HG03460 (cell line): ENCODE data around the gene LRRC42.
"Not testable (repeated sequence)": the region's sequence is repeated elsewhere in the genome, so short reads cannot be mapped to it uniquely, and the experiment has no call there.

ENCODE experiments used
- ATAC-seq: cut with Tn5 transposase; IDR thresholded peaks from one replicate; pipeline ENCODE4 v1.9.1; 2021; ENCODE audit not compliant: unreplicated experiment

The LRRC42 gene

DNA sequence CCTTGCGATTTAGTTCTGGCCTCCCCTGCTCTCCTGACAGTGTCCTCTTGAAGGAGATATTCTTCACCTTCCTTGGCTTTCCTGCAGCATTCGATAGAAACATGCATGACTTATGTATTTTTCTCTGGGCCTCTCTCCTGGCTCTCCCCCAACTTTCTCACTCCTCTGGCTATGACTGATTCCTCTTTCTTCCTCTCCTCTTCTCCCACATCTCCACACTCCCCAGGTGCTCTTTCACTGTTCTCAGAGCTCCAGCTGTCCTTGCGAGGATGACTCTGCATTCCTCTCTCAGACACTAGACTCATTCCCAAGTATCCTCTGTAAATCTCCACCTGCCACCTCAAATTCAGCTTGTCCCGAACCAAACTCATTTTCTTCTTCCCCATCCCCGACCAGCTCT is 18.0 kb downstream of the LRRC42 start:
- ATAC-seq: no peak

DNA sequence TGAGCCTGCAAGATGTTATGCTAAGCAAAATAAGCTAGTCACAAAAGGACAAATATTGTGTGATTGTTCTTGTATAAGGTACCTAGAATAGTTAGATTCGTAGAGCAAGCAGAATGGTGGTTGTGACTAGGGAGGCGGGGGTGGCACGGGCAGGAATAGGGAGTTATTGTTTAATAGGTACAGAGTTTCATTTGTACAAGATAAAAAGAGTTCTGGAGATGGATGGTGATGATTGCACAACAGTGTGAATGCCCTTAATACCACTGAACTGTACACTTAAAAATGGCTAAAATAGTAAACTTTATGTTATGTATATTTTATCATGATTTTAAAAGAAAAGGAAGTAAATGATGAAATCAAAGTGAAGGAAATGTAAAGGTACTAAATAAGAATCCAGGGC is 20.6 kb downstream of the LRRC42 start:
- no peak for ATAC-seq

DNA sequence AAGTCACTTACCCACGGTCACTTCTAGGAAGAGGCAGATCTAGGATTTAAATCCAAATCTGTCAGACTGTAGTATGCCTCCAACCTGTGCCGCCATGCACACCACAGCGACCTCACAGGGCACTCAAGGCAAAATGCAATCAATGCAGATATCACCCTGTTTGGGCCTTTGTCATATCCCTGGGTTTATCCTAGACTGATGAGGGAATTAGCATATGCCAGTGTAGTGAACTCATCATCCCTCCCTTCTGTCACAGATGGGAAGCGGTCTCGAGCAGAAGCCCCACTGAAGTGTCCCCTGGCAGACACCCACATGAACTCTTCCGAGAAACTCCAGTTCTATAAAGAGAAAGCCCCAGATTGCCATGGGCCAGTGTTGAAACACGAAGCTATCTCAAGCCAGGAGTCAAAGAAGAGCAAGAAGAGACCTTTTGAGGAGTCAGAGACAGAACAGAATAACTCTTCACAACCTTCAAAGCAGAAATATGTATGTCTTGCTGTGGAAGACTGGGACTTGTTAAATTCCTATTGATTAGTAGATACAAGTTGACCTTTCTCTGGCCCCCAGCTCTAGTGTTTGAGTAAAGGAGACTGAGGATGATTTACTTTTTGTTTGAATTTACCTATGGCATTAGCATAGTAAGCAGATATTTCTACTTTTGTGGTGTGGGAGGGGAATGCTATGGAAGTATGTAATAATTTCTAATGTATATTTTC is 21.4 kb downstream of the LRRC42 start:
- no peak for ATAC-seq

DNA sequence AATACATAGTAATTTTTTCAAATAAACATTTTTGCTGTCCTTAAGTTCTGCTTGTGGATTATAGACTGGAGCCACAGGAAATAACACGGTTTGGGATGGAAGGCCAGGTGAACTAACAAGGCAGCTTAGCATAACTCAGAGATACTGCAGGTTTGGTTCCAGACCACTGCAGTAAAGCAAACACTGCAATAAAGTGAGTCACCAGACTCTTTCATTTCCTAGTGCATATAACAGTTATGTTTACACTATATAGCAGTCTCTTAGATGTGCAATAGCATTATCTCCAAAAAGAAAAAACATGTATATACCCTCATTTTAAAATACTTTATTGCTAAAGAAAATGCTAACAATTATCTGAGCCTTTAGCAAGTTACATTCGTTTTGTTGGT is 22.0 kb downstream of the LRRC42 start:
- no peak for ATAC-seq

DNA sequence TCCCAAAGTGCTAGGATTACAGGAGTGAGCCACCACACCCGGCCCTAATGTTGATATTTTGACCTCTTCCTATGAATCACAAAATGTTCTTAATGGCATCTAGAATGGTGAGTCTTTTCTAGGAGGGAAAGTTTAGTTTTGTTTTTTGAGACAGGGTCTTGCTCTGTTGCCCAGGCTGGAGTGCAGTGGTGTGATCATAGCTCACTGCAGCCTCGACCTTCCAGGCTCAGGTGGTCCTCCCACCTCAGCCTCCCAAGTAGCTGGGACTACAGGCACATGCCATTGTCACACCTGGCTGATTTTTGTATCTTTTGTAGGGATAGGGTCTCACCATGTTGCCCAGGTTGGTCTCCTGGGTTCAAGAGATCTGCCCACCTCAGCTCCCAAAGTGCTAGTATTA is 23.2 kb downstream of the LRRC42 start:
- not testable (repeated sequence) for ATAC-seq

DNA sequence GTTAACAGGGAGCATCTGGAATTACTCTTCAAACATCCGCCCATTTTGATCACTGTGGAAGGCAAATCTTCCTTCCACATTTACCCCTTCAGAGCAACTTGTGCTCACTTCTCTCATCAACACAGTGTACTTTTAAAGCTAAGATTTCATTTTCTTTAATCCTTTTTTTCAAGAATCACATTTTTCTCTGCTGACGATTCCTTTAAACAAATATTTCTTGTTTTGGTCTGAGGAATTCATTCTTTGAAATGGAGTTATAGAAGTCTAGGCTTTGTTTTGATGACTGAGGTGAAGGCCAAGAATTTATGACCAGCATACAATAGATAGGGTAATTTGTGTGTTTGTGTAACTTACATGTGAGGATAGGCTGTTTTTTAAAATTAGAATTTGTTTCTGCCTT is 25.6 kb downstream of the LRRC42 start:
- no peak for ATAC-seq

DNA sequence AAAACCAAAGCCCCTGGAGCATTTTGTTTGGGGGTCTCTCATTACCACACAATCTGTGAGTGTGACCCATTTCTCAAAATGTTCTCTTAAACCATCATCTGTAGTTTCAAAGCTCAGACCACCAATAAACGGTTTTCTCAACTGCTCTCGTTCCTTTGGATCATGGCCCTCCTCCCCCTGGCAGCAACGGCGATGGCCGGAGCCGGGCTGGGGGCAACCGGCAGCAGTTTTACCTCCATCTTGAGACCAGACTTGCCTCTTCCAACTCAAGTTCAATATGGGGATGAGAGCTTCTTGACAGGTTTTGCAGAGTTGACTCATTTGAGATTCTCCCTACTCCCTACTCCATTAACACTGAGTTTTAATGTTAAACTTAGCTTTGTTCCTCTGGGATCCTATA is 29.7 kb downstream of the LRRC42 start:
- ATAC-seq: no peak

DNA sequence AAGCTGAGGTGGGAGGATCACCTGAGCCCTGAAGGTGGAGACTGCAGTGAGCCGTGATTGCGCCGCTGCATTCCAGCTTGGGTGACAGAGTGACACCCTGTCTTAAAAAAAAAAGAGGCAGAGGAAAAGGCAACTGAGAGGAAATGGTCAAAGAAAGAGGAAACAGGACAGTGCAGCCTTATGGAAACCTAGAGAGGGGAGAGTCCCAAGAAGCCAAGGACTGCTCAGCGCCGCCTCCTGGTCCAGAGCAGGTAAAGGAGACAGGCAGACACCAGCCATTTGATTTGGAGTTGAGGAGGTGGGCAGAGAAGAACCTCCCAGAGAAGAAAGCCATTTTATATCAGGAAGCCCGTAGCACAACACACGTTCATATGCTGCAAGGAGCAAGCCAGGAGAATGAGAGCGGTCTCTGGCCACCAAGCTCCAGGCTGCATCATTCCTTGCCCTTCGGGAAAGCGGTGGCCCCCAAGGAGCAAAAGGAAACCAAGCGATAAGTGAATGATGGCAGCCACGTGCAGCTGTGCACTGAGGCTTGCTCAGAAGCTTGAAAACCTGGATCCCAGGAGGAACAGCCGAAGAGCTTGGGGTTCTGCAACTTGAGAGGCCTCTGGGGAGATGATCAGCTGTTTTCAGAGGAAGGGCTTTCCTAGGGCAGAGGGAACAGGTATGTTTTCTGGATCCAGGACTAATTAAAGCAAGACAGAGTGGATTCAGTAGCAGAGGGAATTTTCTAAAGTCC is 33.7 kb downstream of the LRRC42 start:
- ATAC-seq: no peak

DNA sequence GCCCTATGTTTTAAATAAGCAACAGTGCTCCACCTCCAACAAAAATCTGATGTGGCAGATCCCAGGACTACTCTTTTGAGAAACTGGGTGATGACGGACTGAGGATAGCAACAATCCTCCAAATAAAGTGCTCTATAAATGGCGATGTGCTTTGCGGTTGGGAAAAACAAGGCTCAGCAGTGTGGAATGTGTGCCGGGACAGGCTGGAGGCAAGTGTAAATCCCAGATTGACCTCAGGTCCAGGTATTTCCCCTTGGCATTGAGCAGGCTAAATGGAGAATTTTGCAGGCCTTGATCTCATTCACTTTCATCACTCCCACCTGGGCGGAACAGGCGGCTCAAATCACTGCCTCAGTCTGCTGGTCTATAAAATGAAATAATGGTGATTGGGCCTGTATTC is 35.1 kb downstream of the LRRC42 start:
- no peak for ATAC-seq

DNA sequence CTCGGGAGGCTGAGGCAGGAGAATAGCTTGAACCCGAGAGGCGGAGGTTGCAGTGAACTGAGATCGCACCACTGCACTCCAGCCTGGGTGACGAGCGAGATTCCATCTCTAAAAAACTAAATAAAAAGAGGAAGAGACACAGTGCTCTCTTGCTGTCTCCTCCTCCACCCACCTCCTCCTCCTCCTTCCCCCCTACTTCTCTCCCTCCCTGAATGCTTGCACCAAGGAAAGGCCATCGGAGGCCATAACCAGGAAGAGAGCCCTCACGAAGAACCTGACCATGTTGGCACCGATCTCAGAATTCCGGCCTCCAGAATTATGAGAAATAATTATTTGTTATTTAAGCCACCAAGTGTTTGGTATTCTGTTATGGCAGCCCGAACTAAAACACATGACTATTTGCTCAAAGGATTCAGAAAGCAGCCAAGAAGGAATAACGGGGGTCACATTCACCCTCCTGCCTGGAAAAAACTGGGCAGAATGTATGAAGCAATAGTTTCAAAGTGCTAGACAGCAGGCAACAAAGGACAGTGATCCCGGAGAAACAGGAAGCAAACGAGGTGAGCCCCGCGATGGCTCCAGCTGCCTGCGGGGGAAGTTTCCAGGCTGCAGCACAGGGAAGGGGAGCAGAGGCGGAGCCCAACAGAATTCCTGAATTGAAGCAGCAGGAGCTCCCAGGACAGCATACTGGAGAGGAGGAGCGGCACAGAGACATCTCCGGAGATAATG is 36.0 kb downstream of the LRRC42 start:
- no peak for ATAC-seq

DNA sequence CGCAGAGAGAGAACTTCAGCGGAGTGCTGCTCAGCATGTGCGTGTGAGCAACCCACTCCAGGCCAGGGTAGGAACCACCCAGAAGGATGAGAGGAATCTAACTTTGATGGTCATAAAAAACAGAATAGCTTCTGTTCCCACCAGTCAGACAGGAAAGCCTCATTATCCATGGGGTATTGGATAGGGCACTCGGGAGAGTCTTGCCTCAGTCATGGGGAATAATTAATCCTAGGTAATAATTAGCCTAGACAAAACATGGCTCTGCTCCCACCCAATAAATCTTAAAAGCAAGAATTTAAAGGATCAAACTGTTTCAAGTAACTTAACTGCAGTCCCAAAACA is 36.6 kb downstream of the LRRC42 start:
- no peak for ATAC-seq

DNA sequence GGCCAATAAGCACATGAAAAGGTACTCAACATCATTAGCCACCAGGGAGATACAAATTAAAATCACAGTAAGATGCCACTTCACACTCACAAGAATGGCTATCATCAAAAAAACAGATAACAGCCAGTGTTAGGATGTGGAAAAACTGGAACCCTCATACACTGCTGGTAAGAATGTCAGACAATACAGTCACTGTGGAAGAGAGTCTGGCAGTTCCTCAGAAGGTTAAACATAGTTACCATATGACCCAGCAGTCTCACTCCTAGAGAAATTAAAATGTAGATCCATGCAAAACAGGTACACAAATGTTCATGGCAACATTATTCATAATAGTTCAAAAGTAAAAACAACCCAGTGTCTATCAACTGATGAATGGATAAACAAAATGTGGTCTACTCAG is 38.6 kb downstream of the LRRC42 start:
- no peak for ATAC-seq

DNA sequence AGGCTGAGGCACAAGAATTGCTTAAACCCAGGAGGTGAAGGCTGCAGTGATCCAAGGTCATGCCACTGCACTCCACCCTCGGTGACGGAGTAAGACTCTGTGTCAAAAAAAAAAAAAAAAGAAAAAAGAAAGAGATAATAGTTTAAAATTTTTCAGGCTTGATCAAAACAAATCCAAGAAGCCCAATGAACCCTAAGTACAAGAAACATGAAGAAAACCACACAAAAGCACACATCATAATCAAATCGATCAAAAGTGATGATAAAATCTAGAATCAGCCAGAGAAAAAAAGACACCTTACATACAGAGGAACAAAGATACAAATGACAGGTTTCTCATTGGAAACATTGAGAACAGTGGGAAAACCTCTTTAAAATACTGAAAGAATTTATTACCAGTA is 40.3 kb downstream of the LRRC42 start:
- no peak for ATAC-seq

DNA sequence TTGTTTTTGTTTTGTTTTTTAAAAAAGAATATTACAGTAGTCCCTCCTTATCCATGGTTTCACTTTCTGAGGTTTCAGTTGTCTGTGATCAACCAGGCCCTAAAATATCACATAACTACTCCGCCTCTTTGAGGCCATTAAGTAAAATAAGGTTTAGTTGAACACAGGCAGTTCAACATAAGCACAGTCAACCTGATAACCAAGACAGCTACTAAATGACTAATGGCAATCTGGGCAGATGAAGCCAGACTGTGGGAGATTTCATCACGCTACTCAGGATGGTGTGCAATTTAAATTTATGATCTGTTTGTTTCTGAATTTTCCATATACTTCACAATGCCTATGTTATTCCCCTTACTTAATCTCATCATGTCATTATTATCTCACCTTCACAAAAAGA is 41.7 kb downstream of the LRRC42 start:
- no peak for ATAC-seq

DNA sequence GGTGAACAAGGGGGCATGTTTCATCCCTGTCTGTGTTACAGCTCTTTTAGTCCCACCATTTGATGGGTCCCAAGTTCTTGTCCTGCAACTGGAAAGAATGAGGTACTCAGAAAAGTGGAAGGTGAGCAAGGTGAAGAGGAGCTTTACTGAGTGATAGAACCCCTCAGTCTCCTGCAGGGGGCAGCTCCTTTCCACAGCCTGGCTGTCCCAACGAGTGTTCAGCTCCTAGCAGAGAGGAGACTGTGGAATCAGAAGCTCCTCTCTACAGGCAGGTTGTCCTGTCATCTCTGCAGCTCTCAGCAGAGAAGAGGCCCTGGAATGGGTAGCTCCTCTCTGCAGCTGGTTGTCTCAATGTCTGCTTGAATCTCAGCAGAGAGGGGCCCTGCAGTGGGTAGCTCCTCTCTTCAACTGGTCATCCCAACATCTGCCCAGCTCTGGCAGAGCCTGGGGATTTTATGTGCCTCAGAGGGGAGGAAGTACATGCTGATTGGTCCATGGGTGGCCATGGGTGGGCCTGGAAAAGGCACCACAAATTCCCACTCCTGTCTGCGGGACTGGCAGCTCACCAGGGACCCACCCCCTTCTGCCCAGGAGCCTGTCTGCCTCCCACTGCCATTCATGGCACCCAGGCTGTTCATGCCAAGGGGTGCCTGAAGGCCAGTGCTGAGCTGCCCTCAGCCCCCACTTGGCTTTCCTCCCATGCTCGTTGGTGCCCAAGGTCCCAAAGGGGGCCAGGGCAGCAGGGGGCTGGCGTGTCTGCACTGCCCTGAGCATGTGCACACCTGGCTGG is 46.1 kb downstream of the LRRC42 start:
- no peak for ATAC-seq

DNA sequence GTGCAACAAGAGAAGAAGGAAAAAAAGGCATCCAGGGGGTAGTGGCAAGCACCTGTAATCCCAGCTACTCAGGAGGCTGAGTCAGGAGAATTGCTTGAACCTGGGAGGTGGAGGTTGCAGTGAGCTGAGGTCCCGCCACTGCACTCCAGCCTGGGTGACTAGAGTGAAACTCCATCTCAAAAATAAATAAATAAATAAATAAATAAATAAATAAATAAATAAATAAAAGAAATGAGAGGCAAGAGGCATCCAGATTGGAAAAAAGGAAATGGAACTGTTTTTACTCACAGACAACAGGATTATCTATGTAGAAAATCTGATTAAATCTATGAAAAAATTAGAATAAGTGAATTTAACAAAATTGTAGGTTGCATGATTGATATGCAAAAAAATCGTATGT is 48.4 kb downstream of the LRRC42 start:
- not testable (repeated sequence) for ATAC-seq

DNA sequence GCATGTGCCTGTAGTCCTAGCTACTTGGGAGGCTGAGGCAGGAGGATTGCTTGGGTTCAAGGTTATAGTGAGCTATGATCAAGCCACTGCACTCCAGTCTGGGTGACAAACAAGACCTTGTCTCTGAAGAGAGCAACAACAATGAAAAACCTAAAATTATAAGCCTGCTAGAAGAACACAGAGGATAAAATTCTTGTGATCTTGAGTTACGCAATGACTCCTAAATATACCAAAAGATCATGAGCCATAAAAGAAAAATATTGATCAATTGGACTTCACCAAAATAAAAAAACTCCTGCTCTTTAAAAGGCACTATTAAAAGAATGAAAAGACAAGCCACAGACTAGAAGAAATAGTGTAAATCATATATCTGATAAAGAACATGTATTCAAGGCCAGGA is 49.5 kb downstream of the LRRC42 start:
- no peak for ATAC-seq

DNA sequence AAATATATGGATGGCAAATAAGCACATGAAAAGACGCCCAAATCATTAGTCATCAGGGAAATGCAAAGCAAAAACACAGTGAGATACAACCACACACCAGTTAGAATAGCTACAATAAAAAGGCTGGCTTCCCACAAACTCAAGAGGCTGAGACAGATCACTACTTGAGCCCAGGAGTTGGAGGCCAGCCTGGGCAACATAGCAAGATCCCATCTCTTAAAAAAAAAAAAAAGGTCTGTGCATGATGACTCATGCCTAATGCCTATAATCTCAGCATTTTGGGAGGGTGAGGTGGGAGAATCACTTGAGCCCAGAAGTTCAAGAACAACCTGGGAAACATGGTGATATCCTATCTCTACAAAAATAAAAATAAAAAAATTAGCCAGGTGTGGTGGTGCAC is 52.1 kb downstream of the LRRC42 start:
- ATAC-seq: no peak

DNA sequence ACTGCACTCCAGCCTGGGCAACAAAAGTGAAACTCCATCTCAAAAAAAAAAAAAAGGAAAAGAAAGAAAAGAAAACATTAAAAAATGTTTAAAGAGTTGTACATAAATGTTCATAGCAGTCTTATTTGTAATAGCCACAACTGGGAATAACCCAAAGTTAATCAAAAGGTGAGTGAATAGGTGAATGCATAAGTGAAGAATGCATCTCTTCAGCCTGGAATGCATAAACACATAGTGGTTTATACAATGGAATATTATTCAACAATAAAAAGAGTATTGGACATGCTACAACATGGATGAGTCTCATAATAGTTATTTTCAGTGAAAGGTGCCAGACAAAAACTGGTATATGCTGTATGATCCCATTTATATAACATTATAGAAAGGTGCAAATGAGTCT is 53.8 kb downstream of the LRRC42 start:
- no peak for ATAC-seq

DNA sequence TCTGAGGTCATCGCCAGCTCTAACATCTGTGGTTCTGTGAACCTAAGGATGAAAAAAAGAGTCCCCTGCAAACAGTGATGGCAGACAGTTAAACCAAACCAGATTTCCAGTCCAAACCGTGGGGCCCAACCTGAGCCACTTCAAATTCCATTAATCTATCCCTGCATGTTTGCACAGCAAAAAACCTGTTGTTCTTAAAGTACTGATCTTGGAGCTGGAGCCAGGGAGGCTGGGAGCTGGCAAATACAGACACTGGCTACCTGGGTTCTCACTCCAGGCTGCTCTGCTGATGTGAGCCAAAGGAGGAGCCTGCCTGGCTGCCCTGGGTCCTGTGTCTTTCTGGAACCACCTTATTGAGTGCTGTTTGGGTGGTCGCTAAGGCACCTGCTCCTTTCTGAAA is 55.4 kb downstream of the LRRC42 start:
- no peak for ATAC-seq

DNA sequence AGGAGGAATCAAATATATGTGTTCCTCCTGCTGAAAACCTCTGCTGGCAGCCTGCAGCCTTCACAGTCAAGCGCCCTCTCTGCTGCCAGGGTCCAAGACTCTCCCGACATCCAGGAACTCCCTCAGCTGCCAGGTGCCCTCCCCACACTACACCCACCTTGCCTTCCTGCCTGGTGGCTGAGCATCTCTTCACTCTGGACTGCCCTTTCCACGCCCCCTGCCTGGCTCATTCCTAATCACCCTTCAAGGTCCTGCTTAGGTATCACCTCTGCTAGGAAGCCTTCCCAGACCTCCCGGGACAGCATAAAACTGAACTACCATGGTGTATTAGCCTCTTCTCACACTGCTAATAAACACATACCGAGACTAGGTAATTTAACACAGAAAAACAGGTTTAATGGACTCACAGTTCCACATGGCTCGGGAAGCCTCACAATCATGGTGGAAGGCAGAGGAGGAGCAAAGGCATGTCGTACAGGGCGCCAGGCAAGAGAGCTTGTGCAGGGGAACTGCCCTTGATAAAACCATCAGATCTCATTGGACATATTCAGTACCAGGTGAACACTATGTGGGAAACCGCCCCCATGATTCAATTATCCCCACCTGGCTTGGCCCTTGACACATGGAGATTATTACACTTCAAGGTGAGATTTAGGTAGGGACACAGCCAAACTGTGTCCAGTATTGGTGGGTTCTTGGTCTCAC is 56.5 kb downstream of the LRRC42 start:
- ATAC-seq: no peak
